GM23248 (cell line): ENCODE results near the gene SCN3A.

Source experiments
- EZH2 ChIP-seq: fragments of 200-600 bp; sonication (generic); IDR thresholded peaks from 2 replicates; pipeline ENCODE4 v1.6.1; 2018; ENCODE audit warnings: antibody characterized with exemption, mild to moderate bottlenecking; ENCODE audit not compliant: insufficient read depth, poor library complexity, severe bottlenecking
- EZH2phosphoT487 ChIP-seq: fragments of 200-600 bp; sonication (generic); IDR thresholded peaks from 2 replicates; pipeline ENCODE4 v1.6.1; 2018; ENCODE audit warnings: antibody characterized with exemption, moderate library complexity, mild to moderate bottlenecking, low read depth; ENCODE audit not compliant: insufficient read depth

- TF ChIP-seq EZH2phosphoT487 (no peak), EZH2 (no peak)
Observed at GRCh38 chr2:165105926-165106325, 97.9 kb downstream of the SCN3A start.
